PC-9 (cell line): Measurements from ENCODE around the gene PTPN2. TPM values are rescaled to one million over a fixed set of nuclear protein-coding genes. Genes with fewer than 3 reads are reported as not detected.

Experiments used
- BruUV-seq: library from RNA; stranded (reverse); fragments of 400-500 nt; replicated peaks from 2 replicates; lab custom pipeline; 2021; lab: Mats Ljungman, UMichigan
- CTCF ChIA-PET: fragments of 300-600 bp; sonication (Branson Sonifier 250); formaldehyde crosslinking; loops from one replicate; lab custom pipeline; 2022; ENCODE audit warnings: antibody characterized with exemption; lab: Charles Lee
- POLR2A ChIA-PET: fragments of 300-600 bp; sonication (Branson Sonifier 250); formaldehyde crosslinking; loops from one replicate; lab custom pipeline; 2022; ENCODE audit warnings: antibody characterized with exemption; ENCODE audit not compliant: unreplicated experiment; lab: Charles Lee
- DNase-seq, 2 experiments: peaks; one replicate each; pipeline versions ENCODE4 v3.0.0 to v3.0.0-alpha.2; 2015 to 2022; ENCODE audit warnings: mixed read lengths in 1 of 2
- H2AFZ ChIP-seq: fragments of 200-600 bp; sonication (generic); 2 replicates; pipeline ENCODE4 v1.8.1; 2017; ENCODE audit warnings: antibody characterized with exemption
- H3F3A ChIP-seq: fragments of 200-600 bp; sonication (generic); 2 replicates; pipeline ENCODE4 v1.8.1; 2017; ENCODE audit warnings: antibody characterized with exemption, mild to moderate bottlenecking, low read depth; ENCODE audit not compliant: insufficient read depth
- H3K27ac ChIP-seq: fragments of 200-600 bp; sonication (generic); 2 replicates; pipeline ENCODE4 v1.6.1; 2016; ENCODE audit warnings: mixed run types
- H3K27me3 ChIP-seq: fragments of 200-600 bp; sonication (generic); 2 replicates; pipeline ENCODE4 v1.6.1; 2016; ENCODE audit warnings: low read depth, mixed run types; ENCODE audit not compliant: insufficient read depth
- H3K36me3 ChIP-seq: fragments of 200-600 bp; sonication (generic); 2 replicates; pipeline ENCODE4 v1.6.1; 2016; ENCODE audit warnings: low read depth, mixed run types
- H3K4me1 ChIP-seq: fragments of 200-600 bp; sonication (generic); replicated peaks from 2 replicates; pipeline ENCODE4 v1.6.1; 2016; ENCODE audit warnings: mixed run types; ENCODE audit not compliant: insufficient read depth
- H3K4me2 ChIP-seq: fragments of 200-600 bp; sonication (generic); 2 replicates; pipeline ENCODE4 v1.6.1; 2017; ENCODE audit warnings: mixed run types
- H3K4me3 ChIP-seq: fragments of 200-600 bp; sonication (generic); 2 replicates; pipeline ENCODE4 v1.6.1; 2016; ENCODE audit warnings: mixed run types
- H3K79me2 ChIP-seq: fragments of 200-600 bp; sonication (generic); 2 replicates; pipeline ENCODE4 v1.6.1; 2017; ENCODE audit warnings: low read depth, mixed run types
- H3K9me2 ChIP-seq: fragments of 200-600 bp; sonication (generic); 2 replicates; pipeline ENCODE4 v1.8.1; 2017; ENCODE audit warnings: mild to moderate bottlenecking; ENCODE audit not compliant: insufficient read depth
- H3K9me3 ChIP-seq: fragments of 200-600 bp; sonication (generic); 2 replicates; pipeline ENCODE4 v1.8.1; 2016; ENCODE audit warnings: low read depth; ENCODE audit not compliant: insufficient read depth
- H4K20me1 ChIP-seq: fragments of 200-600 bp; sonication (generic); 2 replicates; pipeline ENCODE4 v1.8.1; 2017; ENCODE audit not compliant: insufficient read depth
- CTCF ChIP-seq: fragments of 200-600 bp; sonication (generic); conservative IDR thresholded peaks from 2 replicates; pipeline ENCODE4 v1.6.1; 2017; ENCODE audit warnings: mixed run types, antibody characterized with exemption, mild to moderate bottlenecking, moderate library complexity
- EZH2 ChIP-seq: fragments of 200-600 bp; sonication (generic); IDR thresholded peaks from 2 replicates; pipeline ENCODE4 v1.8.0; 2017; ENCODE audit warnings: antibody characterized with exemption, low read depth
- intact Hi-C: fragments of 100-400 bp; cut with micrococcal nuclease; formaldehyde crosslinking; loops from one replicate; pipeline ENCODE4 v1.10.0; 2022; ENCODE audit not compliant: unreplicated experiment
- total RNA-seq: library from RNA; stranded (reverse); gene quantifications from 2 replicates; pipeline ENCODE4 v1.2.3, GENCODE V29; 2021

PTPN2 gene
- total RNA-seq, 1 experiment from 2014 or later: 78.1 TPM

- ChIA-PET CTCF (no interaction called here), POLR2A (interaction anchor here (1.0 kb wide), 1 partner anchor 43 kb away, joined by 6 read pairs; the partner anchor contains the start of gene PTPN2)
- Histone ChIP-seq H3K27me3 (no peaks in the 10 kb centered on the region), H3K79me2 (peaks cover 85% of the 10 kb centered on the region), H3F3A (peaks cover 41% of the 10 kb centered on the region), H3K4me2 (peak overlapping the region; percentile 84), H3K9me2 (no peaks in the 10 kb centered on the region), H3K9me3 (no peaks in the 10 kb centered on the region), H3K27ac (peak overlapping the region; percentile 100), H3K4me1 (peaks cover 53% of the 10 kb centered on the region), H3K4me3 (no peak overlapping the region), H3K36me3 (peaks cover 26% of the 10 kb centered on the region), H2AFZ (no peak overlapping the region), H4K20me1 (no peaks in the 10 kb centered on the region)
- intact Hi-C loops: no loop called here
- no TSS peak for BruUV-seq
- no peak for DNase-seq
- no peak for TF ChIP-seq EZH2
- TF ChIP-seq CTCF: no peak
Measured at GRCh38 chr18:12840382-12840781, 43.7 kb downstream of the PTPN2 start.

- Histone ChIP-seq H3K79me2 (peaks cover 84% of the 10 kb centered on the region), H2AFZ (no peak overlapping the region), H4K20me1 (no peaks in the 10 kb centered on the region), H3K4me3 (peak overlapping the region; percentile 33), H3K4me1 (peaks cover 53% of the 10 kb centered on the region), H3K9me3 (no peaks in the 10 kb centered on the region), H3K4me2 (peak overlapping the region; percentile 84), H3K27me3 (no peaks in the 10 kb centered on the region), H3K36me3 (peaks cover 26% of the 10 kb centered on the region), H3K9me2 (no peaks in the 10 kb centered on the region), H3K27ac (peak overlapping the region; percentile 100), H3F3A (peaks cover 41% of the 10 kb centered on the region)
- no peak for DNase-seq
- no peak for TF ChIP-seq EZH2
- no peak for TF ChIP-seq CTCF
- BruUV-seq: no TSS peak
- ChIA-PET CTCF (no interaction called here), POLR2A (interaction anchor here (0.8 to 1.0 kb wide), 2 partner anchors 44 to 65 kb away, joined by 5 to 6 read pairs; partner anchors contain the start of gene PTPN2)
- intact Hi-C loops: loop anchor here (2.0 to 5.0 kb wide), 2 partner anchors 97 to 109 kb away; partner anchors contain the start of gene SEH1L
Measured at GRCh38 chr18:12839526-12840196, 44.4 kb downstream of the PTPN2 start.

- no peaks in the 10 kb centered on the region for H3K9me2 ChIP-seq
- peaks cover 41% of the 10 kb centered on the region for H3F3A ChIP-seq
- H3K36me3 ChIP-seq: peaks cover 30% of the 10 kb centered on the region
- H3K27ac ChIP-seq: peak overlapping the region; percentile 100
- H3K27me3 ChIP-seq: no peaks in the 10 kb centered on the region
- no peak overlapping the region for H2AFZ ChIP-seq
- ChIA-PET POLR2A (interaction anchor here (0.7 kb wide), 1 partner anchor 90 kb away, joined by 12 read pairs; no protein-coding TSS in a partner anchor), CTCF (interaction anchor here (1.0 kb wide), 1 partner anchor 96 kb away, joined by 3 read pairs; no protein-coding TSS in a partner anchor)
- peaks cover 80% of the 10 kb centered on the region for H3K79me2 ChIP-seq
- DNase-seq: peak in 1 of 2 experiments; percentile 81
- BruUV-seq: no TSS peak
- no peaks in the 10 kb centered on the region for H3K9me3 ChIP-seq
- H3K4me2 ChIP-seq: peak overlapping the region; percentile 84
- intact Hi-C loops: loop anchor here (2.0 to 5.0 kb wide), 2 partner anchors 97 to 110 kb away; partner anchors contain the start of gene SEH1L
- peaks cover 53% of the 10 kb centered on the region for H3K4me1 ChIP-seq
- H4K20me1 ChIP-seq: no peaks in the 10 kb centered on the region
- peak overlapping the region; percentile 33 for H3K4me3 ChIP-seq
- TF ChIP-seq EZH2: no peak
- no peak for TF ChIP-seq CTCF
Measured at GRCh38 chr18:12839057-12839525, 44.9 kb downstream of the PTPN2 start.
